WTC11 (cell line): ENCODE data around the gene BLZF1. TPM values are rescaled to one million over a fixed set of nuclear protein-coding genes. Genes with fewer than 3 reads are reported as not detected.

Experiments used
- ATAC-seq: fragments of 200-7000 bp; cut with Tn5 transposase; 2 replicates; pipeline ENCODE4 v1.10.0; 2021; ENCODE audit warnings: mild to moderate bottlenecking, moderate library complexity
- CTCF ChIA-PET: fragments of 300-600 bp; sonication (Branson Sonifier 250); formaldehyde crosslinking; loops from one replicate; lab custom pipeline; 2021; ENCODE audit warnings: antibody characterized with exemption; lab: Charles Lee
- POLR2A ChIA-PET: fragments of 350-600 bp; sonication (Branson Sonifier 250); formaldehyde crosslinking; loops from one replicate; lab custom pipeline; 2021; ENCODE audit warnings: antibody characterized with exemption; lab: Charles Lee
- DNase-seq: peaks from one replicate; pipeline ENCODE4 v3.0.0; 2021; ENCODE audit warnings: low spot score
- H3K27ac Mint-ChIP-seq: 2 replicates; pipeline ENCODE4 v1.8.0; 2021; ENCODE audit warnings: mixed read lengths
- H3K27me3 Mint-ChIP-seq: 2 replicates; pipeline ENCODE4 v1.8.0; 2021; ENCODE audit warnings: low read depth, mild to moderate bottlenecking, moderate library complexity, mixed read lengths
- H3K36me3 Mint-ChIP-seq: 2 replicates; pipeline ENCODE4 v1.8.0; 2021; ENCODE audit warnings: mixed read lengths
- H3K4me1 Mint-ChIP-seq: 2 replicates; pipeline ENCODE4 v1.8.0; 2022; ENCODE audit warnings: mixed read lengths
- H3K4me3 Mint-ChIP-seq: 2 replicates; pipeline ENCODE4 v1.8.0; 2021; ENCODE audit warnings: mild to moderate bottlenecking, moderate library complexity, mixed read lengths
- H3K9me3 Mint-ChIP-seq: 2 replicates; pipeline ENCODE4 v1.8.0; 2021; ENCODE audit warnings: mixed read lengths
- CREB1 ChIP-seq: sonication (generic); formaldehyde crosslinking; IDR thresholded peaks from 2 replicates; pipeline ENCODE4 v1.8.0; 2023; ENCODE audit warnings: mild to moderate bottlenecking, missing genetic modification reagents
- CTCF ChIP-seq: fragments of 200-600 bp; IDR thresholded peaks from 2 replicates; pipeline ENCODE4 v1.8.0; 2022; ENCODE audit warnings: antibody characterized with exemption
- JUN ChIP-seq: sonication (generic); formaldehyde crosslinking; IDR thresholded peaks from 2 replicates; pipeline ENCODE4 v1.8.0; 2023; ENCODE audit warnings: mild to moderate bottlenecking, missing genetic modification reagents
- MLX ChIP-seq: sonication (generic); formaldehyde crosslinking; IDR thresholded peaks from 2 replicates; pipeline ENCODE4 v1.8.1; 2023; ENCODE audit warnings: mild to moderate bottlenecking, missing genetic modification reagents, moderate library complexity
- NFATC4 ChIP-seq: fragments of 250-450 bp; sonication (Bioruptor Pico); IDR thresholded peaks from 2 replicates; pipeline ENCODE4 v1.9.0; 2021; ENCODE audit warnings: mild to moderate bottlenecking
- NFYB ChIP-seq: sonication (generic); formaldehyde crosslinking; conservative IDR thresholded peaks from 2 replicates; pipeline ENCODE4 v1.8.0; 2022; ENCODE audit warnings: low read depth, missing genetic modification reagents
- PRDM15 ChIP-seq: sonication (generic); formaldehyde crosslinking; IDR thresholded peaks from 2 replicates; pipeline ENCODE4 v1.8.0; 2022; ENCODE audit warnings: missing genetic modification reagents
- SP1 ChIP-seq: sonication (generic); formaldehyde crosslinking; conservative IDR thresholded peaks from 2 replicates; pipeline ENCODE4 v1.8.1; 2022; ENCODE audit warnings: missing genetic modification reagents
- TEAD1 ChIP-seq: sonication (generic); formaldehyde crosslinking; IDR thresholded peaks from 2 replicates; pipeline ENCODE4 v1.8.0; 2022; ENCODE audit warnings: mild to moderate bottlenecking, missing genetic modification reagents
- TEAD4 ChIP-seq: sonication (generic); formaldehyde crosslinking; IDR thresholded peaks from 2 replicates; pipeline ENCODE4 v1.8.0; 2022; ENCODE audit warnings: mild to moderate bottlenecking, missing genetic modification reagents
- USF2 ChIP-seq: sonication (generic); formaldehyde crosslinking; IDR thresholded peaks from 2 replicates; pipeline ENCODE4 v1.8.1; 2023; ENCODE audit warnings: mild to moderate bottlenecking, missing genetic modification reagents, moderate library complexity
- ZBTB43 ChIP-seq: sonication (generic); formaldehyde crosslinking; IDR thresholded peaks from 2 replicates; pipeline ENCODE4 v1.8.1; 2023; ENCODE audit warnings: mild to moderate bottlenecking, missing genetic modification reagents
- ZNF396 ChIP-seq: fragments of 250-450 bp; sonication (Bioruptor Pico); IDR thresholded peaks from 2 replicates; pipeline ENCODE4 v1.8.0; 2021; ENCODE audit warnings: mild to moderate bottlenecking, moderate library complexity, borderline replicate concordance
- ZNF532 ChIP-seq: fragments of 250-450 bp; sonication (Bioruptor Pico); IDR thresholded peaks from 2 replicates; pipeline ENCODE4 v1.9.0; 2021; ENCODE audit warnings: mild to moderate bottlenecking, borderline replicate concordance
- ZNF671 ChIP-seq: fragments of 250-450 bp; sonication (Bioruptor Pico); IDR thresholded peaks from 2 replicates; pipeline ENCODE4 v1.8.0; 2021; ENCODE audit warnings: mild to moderate bottlenecking
- total RNA-seq: library from RNA; stranded (reverse); gene quantifications from 3 replicates; pipeline ENCODE4 v1.2.3, GENCODE V29; 2021

The BLZF1 gene
- total RNA-seq, 1 experiment from 2014 or later, result 8.3 TPM

GRCh38 chr1:169347688-169348382 is 20.2 kb upstream of the BLZF1 start:
- Mint-ChIP-seq H3K4me3 (no peak overlapping the region), H3K27ac (no peak overlapping the region), H3K4me1 (no peaks in the 10 kb centered on the region), H3K27me3 (no peaks in the 10 kb centered on the region), H3K36me3 (no peaks in the 10 kb centered on the region), H3K9me3 (0 out of 2 replicates have a peak, but pooled peaks cover under 1% of the 10 kb centered on the region)
- TF ChIP-seq JUN (CRISPR knock-in tag) (no peak), USF2 (CRISPR knock-in tag) (no peak), TEAD1 (CRISPR knock-in tag) (no peak), SP1 (no peak), MLX (CRISPR knock-in tag) (no peak), PRDM15 (no peak), NFATC4 (CRISPR knock-in tag) (no peak), NFYB (CRISPR knock-in tag) (no peak)
- CTCF ChIA-PET, result interaction anchor here (0.6 to 4.1 kb wide), 28 partner anchors 12 to 1005 kb away, joined by 3 to 33 read pairs (median 4); partner anchors contain the start of genes ATP1B1, BLZF1, CCDC181 and NME7
- POLR2A ChIA-PET, result interaction anchor here (0.6 to 1.0 kb wide), 2 partner anchors 242 to 545 kb away, joined by 3 read pairs; no protein-coding TSS in a partner anchor
- DNase-seq, result no peak
- ATAC-seq, result no peak

- TF ChIP-seq ZNF671 (CRISPR knock-in tag) (no peak), CTCF (peak; percentile 63; the same call in 1 of the 2 replicates), USF2 (CRISPR knock-in tag) (no peak)
- TF ChIP-seq, all 79 proteins: peak for 1
- POLR2A ChIA-PET, result interaction anchor here (0.6 to 1.0 kb wide), 2 partner anchors 243 to 546 kb away, joined by 3 read pairs; no protein-coding TSS in a partner anchor
- Mint-ChIP-seq H3K4me3 (no peak overlapping the region), H3K9me3 (0 out of 2 replicates have a peak, but pooled peaks cover 7% of the 10 kb centered on the region), H3K27me3 (no peaks in the 10 kb centered on the region), H3K36me3 (no peaks in the 10 kb centered on the region), H3K27ac (no peak overlapping the region), H3K4me1 (no peaks in the 10 kb centered on the region)
- DNase-seq, result no peak
- ATAC-seq, result no peak
- CTCF ChIA-PET, result interaction anchor here (0.6 to 4.1 kb wide), 32 partner anchors 11 to 1006 kb away, joined by 3 to 33 read pairs (median 4); partner anchors contain the start of genes ATP1B1, BLZF1, CCDC181 and NME7
Measured at GRCh38 chr1:169348383-169349036, 19.5 kb upstream of the BLZF1 start.

- ATAC-seq (peak; percentile 52; the same call in 1 of the 2 replicates), DNase-seq (no peak)
- no peaks in the 10 kb centered on the region for H3K36me3 Mint-ChIP-seq
- ChIA-PET CTCF (interaction anchor here (1.4 kb wide), 1 partner anchor 12 kb away, joined by 6 read pairs; no protein-coding TSS in a partner anchor), POLR2A (no interaction called here)
- H3K9me3 Mint-ChIP-seq, result no peaks in the 10 kb centered on the region
- H3K27me3 Mint-ChIP-seq, result no peaks in the 10 kb centered on the region
- no peaks in the 10 kb centered on the region for H3K4me1 Mint-ChIP-seq
- no peak overlapping the region for H3K27ac Mint-ChIP-seq
- H3K4me3 Mint-ChIP-seq, result no peak overlapping the region
- TF ChIP-seq ZBTB43 (CRISPR knock-in tag), result no peak
- no peak for TF ChIP-seq CREB1 (CRISPR knock-in tag)
- TF ChIP-seq ZNF532 (CRISPR knock-in tag), result no peak
- no peak for TF ChIP-seq ZNF396 (CRISPR knock-in tag)
- no peak for TF ChIP-seq TEAD4 (CRISPR knock-in tag)
- no peak for TF ChIP-seq NFYB (CRISPR knock-in tag)
Measured at GRCh38 chr1:169360415-169360814, 7.6 kb upstream of the BLZF1 start.
